Adrenal gland (tissue), 12 donors: ENCODE results near the gene MYEOV. TPM values are rescaled to one million over a fixed set of nuclear protein-coding genes. Genes with fewer than 3 reads are reported as not detected.

Experiments
- DNase-seq, 7 donors: peaks; one replicate each; pipeline ENCODE4 v3.0.0-alpha.2; 2019 to 2020
- H3K27ac ChIP-seq, 5 donors: fragments of 200-600 bp; sonication (generic) in 4 of 5; 1 replicate in 3 of 5; 2 replicates in 2 of 5; pipeline versions ENCODE4 v1.5.1 to v1.8.0; 2016 to 2020; ENCODE audit warnings: mild to moderate bottlenecking in 1 of 5
- H3K27me3 ChIP-seq: fragments of 200-600 bp; 2 replicates; pipeline ENCODE4 v1.8.0; 2021
- H3K36me3 ChIP-seq, 2 donors: fragments of 200-600 bp; replicated peaks in 1 of 2; 1 replicate in 1 of 2; 2 replicates in 1 of 2; pipeline versions ENCODE4 v1.5.1 to v1.8.0; 2018 to 2022
- H3K4me1 ChIP-seq, 2 donors: fragments of 200-600 bp; replicated peaks in 1 of 2; 1 replicate in 1 of 2; 2 replicates in 1 of 2; pipeline versions ENCODE4 v1.5.1 to v1.8.0; 2018 to 2021
- H3K4me3 ChIP-seq, 4 donors: fragments of 200-600 bp; sonication (generic) in 3 of 4; one replicate each; pipeline ENCODE4 v1.5.1; 2016 to 2018
- H3K9me3 ChIP-seq, 3 donors: fragments of 200-600 bp; sonication (generic) in 1 of 3; replicated peaks in 1 of 3; 1 replicate in 2 of 3; 2 replicates in 1 of 3; pipeline versions ENCODE4 v1.5.1 to v1.8.0; 2016 to 2021
- CTCF ChIP-seq, 6 experiments: fragments of 450-650 bp in 4 of 6; fragments of 200-600 bp in 2 of 6; sonication (generic) in 1 of 6; IDR thresholded peaks; 1 replicate in 5 of 6; 2 replicates in 1 of 6; pipeline versions ENCODE4 v1.5.1 to v1.8.0; 2016 to 2021; ENCODE audit warnings: antibody characterized with exemption in 6 of 6, mild to moderate bottlenecking in 2 of 6, moderate library complexity in 1 of 6
- POLR2A ChIP-seq, 2 donors: fragments of 450-650 bp; IDR thresholded peaks; one replicate each; pipeline ENCODE4 v1.6.1; 2017; ENCODE audit warnings: antibody characterized with exemption in 2 of 2, mild to moderate bottlenecking in 2 of 2, moderate library complexity in 1 of 2
- WGBS, 4 donors: extraction: QIAGEN DNeasy Blood & Tissue Kit in 2 of 4; methylation state at CpG; one replicate each; pipeline versions ENCODE4 v1.1.5 to v1.1.7; 2013 to 2017; 5-methylcytosine and 5-hydroxymethylcytosine counted together
- intact Hi-C, 2 donors: fragments of 100-400 bp; cut with DNase I; formaldehyde crosslinking; loops; one replicate each; pipeline versions ENCODE4 v1.14.1 to v1.15.0; 2022 to 2023
- polyA plus RNA-seq, 3 donors: library from polyadenylated mRNA; stranded (reverse); fragments of 200-250 nt in 2 of 3; fragments of 350-450 nt in 1 of 3; fragmentation: Illumina TruSeq in 1 of 3; extraction: RNeasy Lipid Tissue Mini Kit (QIAGEN cat#74804) in 1 of 3; gene quantifications; one replicate each; pipeline ENCODE4 v1.2.3, GENCODE V29; 2013 to 2014
- total RNA-seq, 9 donors: library from RNA; depleted of rRNA in 4 of 9; stranded (reverse); fragments of >200 nt in 4 of 9; fragments of 120-200 nt in 1 of 9; fragmentation: NEBNext Ultra II Directional in 1 of 9; extraction: Animal tissue kit (Norgen Biotek cat#: 25700) in 1 of 9; gene quantifications; one replicate each; pipeline versions ENCODE4 v1.1.0 to v1.2.4, GENCODE V29; 2013 to 2023
- donor health status: healthy with polysubstance abuse.
- donor health status: Bipolar disorder and iron deficiency.
- donor health status: DM: yes; HTN: yes; CAD: no.
- donor health status: DM: no; HTN: no; CAD: no.
- donor health status: DM: no; HTN: no; CAD: no.
- donor health status: DM: yes; HTN: yes; CAD: no.

Gene MYEOV
- total and polyA plus RNA-seq, 12 donors = 0.06 to 1.6 (median 0.32) TPM; not detected in 3

GRCh38 chr11:69249311-69250185 is 44.4 kb upstream of the MYEOV start:
- Histone ChIP-seq H3K4me3 (no peak overlapping the region), H3K27me3 (no peaks in the 10 kb centered on the region), H3K36me3 (no peaks in the 10 kb centered on the region), H3K27ac (no peak overlapping the region), H3K9me3 (peaks cover 0 to 4% (median 0%) of the 10 kb centered on the region in 3 donors), H3K4me1 (no peaks in the 10 kb centered on the region)
- WGBS, 4 donors = 76 to 78% (median 77%) methylated on average over 22 to 35 of the region's 35 CpGs
- TF ChIP-seq POLR2A (IDR thresholded peaks at IDR 0.05) (no peak), CTCF (IDR thresholded peaks at IDR 0.05) (no peak)
- no peak for DNase-seq
- intact Hi-C loops = no loop called here

GRCh38 chr11:69250186-69251056 is 43.5 kb upstream of the MYEOV start:
- H3K36me3 ChIP-seq = no peaks in the 10 kb centered on the region
- H3K27me3 ChIP-seq = no peaks in the 10 kb centered on the region
- no peak overlapping the region for H3K4me3 ChIP-seq
- no peak overlapping the region for H3K27ac ChIP-seq
- TF ChIP-seq POLR2A (IDR thresholded peaks at IDR 0.05) (no peak), CTCF (IDR thresholded peaks at IDR 0.05) (no peak)
- DNase-seq = no peak
- no peaks in the 10 kb centered on the region for H3K4me1 ChIP-seq
- 85 to 93% (median 87%) methylated on average over 12 to 16 of the region's 16 CpGs for WGBS, 4 donors
- peaks cover 0 to 4% (median 0%) of the 10 kb centered on the region in 3 donors for H3K9me3 ChIP-seq
- intact Hi-C loops = no loop called here

- no peaks in the 10 kb centered on the region for H3K36me3 ChIP-seq
- H3K27ac ChIP-seq = no peak overlapping the region
- TF ChIP-seq POLR2A (IDR thresholded peaks at IDR 0.05) = no peak
- no peak overlapping the region for H3K4me3 ChIP-seq
- H3K9me3 ChIP-seq = peaks cover 0 to 4% (median 0%) of the 10 kb centered on the region in 3 donors
- DNase-seq = no peak
- intact Hi-C loops = no loop called here
- H3K27me3 ChIP-seq = no peaks in the 10 kb centered on the region
- H3K4me1 ChIP-seq = no peaks in the 10 kb centered on the region
- 88 to 96% (median 89%) methylated on average over 10 of the region's 10 CpGs for WGBS, 4 donors
Measured at GRCh38 chr11:69251057-69251393, 42.9 kb upstream of the MYEOV start.

GRCh38 chr11:69251639-69252489 is 42.1 kb upstream of the MYEOV start:
- Histone ChIP-seq H3K4me3 (no peak overlapping the region), H3K27me3 (no peaks in the 10 kb centered on the region), H3K4me1 (no peaks in the 10 kb centered on the region), H3K9me3 (peaks cover 0 to 4% (median 0%) of the 10 kb centered on the region in 3 donors), H3K36me3 (no peaks in the 10 kb centered on the region), H3K27ac (no peak overlapping the region)
- intact Hi-C loops = no loop called here
- no peak for DNase-seq
- WGBS, 4 donors = 54 to 69% (median 57%) methylated on average over 3 to 31 of the region's 31 CpGs
- TF ChIP-seq CTCF (IDR thresholded peaks at IDR 0.05) (no peak), POLR2A (IDR thresholded peaks at IDR 0.05) (no peak)
